HAP-1 (cell line): ENCODE data around the gene ATF3.

ENCODE experiments used
- DNase-seq, 2 experiments: peaks; one replicate each; pipeline ENCODE4 v3.0.0-alpha.2; 2016 to 2020; ENCODE audit warnings: low spot score in 2 of 2
- H3K27me3 ChIP-seq: fragments of 250-450 bp; sonication (Bioruptor Pico); 2 replicates; pipeline ENCODE4 v1.5.1; 2020; ENCODE audit warnings: low read depth, mild to moderate bottlenecking, moderate library complexity
- H3K36me3 ChIP-seq: fragments of 250-450 bp; sonication (Bioruptor Pico); replicated peaks from 2 replicates; pipeline ENCODE4 v1.5.1; 2020; ENCODE audit warnings: mild to moderate bottlenecking
- H3K4me1 ChIP-seq: fragments of 250-450 bp; sonication (Bioruptor Pico); 2 replicates; pipeline ENCODE4 v1.5.1; 2020; ENCODE audit warnings: mild to moderate bottlenecking
- H3K4me3 ChIP-seq: fragments of 250-450 bp; sonication (Bioruptor Pico); 2 replicates; pipeline ENCODE4 v1.5.1; 2020; ENCODE audit warnings: mild to moderate bottlenecking, moderate library complexity
- H3K9me3 ChIP-seq: fragments of 250-450 bp; sonication (Bioruptor Pico); 2 replicates; pipeline ENCODE4 v1.5.1; 2020; ENCODE audit warnings: mild to moderate bottlenecking, moderate library complexity
- in situ Hi-C: fragments of 300-500 bp; cut with MboI; formaldehyde crosslinking; loops from 3 replicates; pipeline ENCODE4 v1.14.3; 2020; ENCODE audit warnings: low sequenced_read_pairs, inconsistent platforms, mixed read lengths

ATF3 gene

DNA sequence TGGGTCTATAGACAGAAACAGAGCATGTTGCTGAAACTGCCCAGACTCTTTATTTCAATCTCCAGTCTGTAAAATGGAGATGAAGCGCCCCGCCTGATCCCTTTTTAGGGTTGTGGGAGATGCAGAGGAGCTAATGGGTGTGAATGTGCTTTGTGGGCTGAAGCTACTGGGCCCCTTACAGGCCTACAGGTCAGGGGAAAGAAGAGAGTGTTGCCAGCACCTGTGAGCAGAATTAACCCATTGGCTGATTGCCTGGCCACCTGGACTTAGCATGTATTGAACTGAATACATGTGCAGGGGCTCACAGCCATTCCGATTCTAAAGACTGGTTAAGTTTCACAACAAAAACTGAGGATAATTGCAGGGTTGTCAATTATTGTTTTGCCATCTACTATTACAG lies 13.9 kb upstream of the ATF3 start:
- H3K36me3 ChIP-seq: no peaks in the 10 kb centered on the region
- DNase-seq: no peak
- H3K4me1 ChIP-seq: peaks cover 5% of the 10 kb centered on the region
- no peaks in the 10 kb centered on the region for H3K9me3 ChIP-seq
- no peak overlapping the region for H3K4me3 ChIP-seq
- in situ Hi-C loops: no loop called here
- H3K27me3 ChIP-seq: peaks cover 3% of the 10 kb centered on the region; the same call in 1 of the 2 replicates

DNA sequence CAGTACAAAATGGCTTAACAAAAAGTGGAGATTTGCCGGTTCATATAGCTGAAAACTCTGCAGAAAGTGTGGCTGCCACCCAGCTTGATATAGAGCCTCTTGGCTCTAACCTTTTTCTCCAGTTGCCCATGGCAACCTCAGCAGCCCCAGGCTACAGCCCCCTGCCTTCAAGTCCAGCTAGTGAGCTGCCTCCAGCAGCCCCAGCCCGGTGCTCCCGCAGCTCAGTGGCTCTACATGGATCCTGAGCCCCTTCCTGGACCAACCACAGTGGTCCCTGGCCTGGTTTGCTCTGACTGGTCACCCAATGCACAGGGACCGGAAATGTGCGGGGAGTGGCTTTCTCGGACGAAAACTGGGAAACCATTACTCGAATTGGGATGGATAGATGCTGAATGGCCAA lies 13.3 kb upstream of the ATF3 start:
- Histone ChIP-seq H3K4me1 (peaks cover 5% of the 10 kb centered on the region), H3K27me3 (peaks cover 8% of the 10 kb centered on the region), H3K36me3 (no peaks in the 10 kb centered on the region), H3K4me3 (no peak overlapping the region), H3K9me3 (no peaks in the 10 kb centered on the region)
- in situ Hi-C loops: no loop called here
- DNase-seq: no peak

DNA sequence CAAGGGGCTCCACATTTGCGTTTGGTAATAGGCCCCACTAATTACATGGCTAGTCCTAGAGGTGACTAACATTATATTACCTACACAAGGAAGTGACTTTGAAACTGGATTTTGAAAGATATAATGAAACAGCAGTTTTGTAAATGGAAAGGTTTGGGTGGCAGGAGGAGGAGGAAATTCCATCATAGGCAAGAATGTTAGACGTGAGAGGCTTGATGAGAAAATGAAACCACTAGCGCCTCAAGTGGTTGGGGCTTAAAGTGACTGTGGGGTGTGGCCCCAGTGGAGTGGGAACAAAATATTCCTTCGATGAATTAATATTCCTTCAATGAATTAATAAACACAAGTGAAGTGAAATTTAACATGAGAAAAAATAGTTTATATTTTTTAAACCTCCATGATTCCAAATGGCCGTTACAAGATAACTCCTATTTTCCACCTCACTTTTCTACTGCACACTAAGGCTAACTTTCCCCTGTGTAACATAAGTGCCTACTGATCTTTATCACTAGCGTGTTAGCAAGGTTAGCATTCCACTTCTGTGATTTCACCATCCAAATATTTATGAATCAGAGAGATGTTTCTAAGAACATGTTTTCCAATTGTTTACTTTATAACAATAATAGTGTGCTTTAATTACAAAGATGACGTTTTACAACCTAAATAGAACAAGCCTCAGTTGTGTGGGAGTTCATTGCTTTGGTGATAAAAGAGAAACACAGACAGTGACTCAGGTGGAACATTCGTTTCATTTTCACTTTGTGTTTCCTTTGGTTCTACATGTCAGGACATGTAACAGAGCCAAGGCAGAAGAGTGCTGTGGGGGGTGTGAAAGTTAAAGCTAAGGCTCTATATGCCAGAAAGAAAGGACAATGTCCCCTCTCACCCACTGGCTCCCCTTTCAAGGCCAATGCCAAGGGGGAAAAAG lies 12.5 kb upstream of the ATF3 start:
- Histone ChIP-seq H3K9me3 (no peaks in the 10 kb centered on the region), H3K4me1 (peaks cover 5% of the 10 kb centered on the region), H3K4me3 (no peak overlapping the region), H3K27me3 (peaks cover 13% of the 10 kb centered on the region), H3K36me3 (no peaks in the 10 kb centered on the region)
- in situ Hi-C loops: no loop called here
- DNase-seq: peak; percentile 27 to 55

DNA sequence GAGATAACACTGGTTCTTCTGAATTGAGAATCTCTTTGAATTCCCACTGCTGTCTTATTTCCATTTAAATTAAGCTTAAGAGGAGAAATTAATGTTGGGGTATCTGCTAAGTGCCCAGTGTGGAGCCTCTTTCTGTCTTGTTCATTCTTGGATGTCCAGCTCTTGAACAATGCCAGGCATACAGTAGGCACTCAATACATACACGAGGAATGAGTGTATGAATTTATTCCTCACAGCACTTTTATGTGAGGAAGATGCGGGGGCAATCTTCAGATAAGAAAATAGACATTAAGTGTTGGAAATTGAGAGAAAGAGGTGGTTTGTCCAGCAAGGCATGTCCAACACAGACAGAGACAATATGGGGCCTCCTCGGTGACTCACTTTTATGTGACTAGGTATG lies 11.8 kb upstream of the ATF3 start:
- in situ Hi-C loops: no loop called here
- DNase-seq: no peak
- no peaks in the 10 kb centered on the region for H3K9me3 ChIP-seq
- no peaks in the 10 kb centered on the region for H3K36me3 ChIP-seq
- H3K4me3 ChIP-seq: no peak overlapping the region
- H3K4me1 ChIP-seq: peaks cover 5% of the 10 kb centered on the region
- H3K27me3 ChIP-seq: peaks cover 21% of the 10 kb centered on the region

DNA sequence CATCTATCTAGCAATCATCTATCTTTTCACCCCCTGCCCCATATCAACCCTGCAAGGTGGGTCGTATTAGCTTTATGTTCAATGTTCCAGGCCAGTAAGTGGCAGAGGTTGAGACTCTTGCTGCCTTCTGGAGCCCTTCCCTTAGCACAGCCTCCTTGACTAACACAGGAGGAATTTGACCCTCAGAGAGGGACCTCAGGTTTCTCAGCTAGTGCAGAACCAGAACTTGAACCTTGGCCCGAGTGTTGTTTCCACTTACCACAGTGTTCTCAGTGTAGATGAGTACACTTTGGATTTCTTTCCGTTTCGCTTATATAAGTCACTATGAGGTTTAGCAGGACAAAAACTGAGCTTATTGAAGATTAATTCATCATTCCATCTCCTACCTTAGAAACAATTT lies 11.1 kb upstream of the ATF3 start:
- DNase-seq: no peak
- Histone ChIP-seq H3K4me1 (peaks cover 5% of the 10 kb centered on the region), H3K36me3 (no peaks in the 10 kb centered on the region), H3K4me3 (no peak overlapping the region), H3K27me3 (peaks cover 28% of the 10 kb centered on the region), H3K9me3 (no peaks in the 10 kb centered on the region)
- in situ Hi-C loops: no loop called here

DNA sequence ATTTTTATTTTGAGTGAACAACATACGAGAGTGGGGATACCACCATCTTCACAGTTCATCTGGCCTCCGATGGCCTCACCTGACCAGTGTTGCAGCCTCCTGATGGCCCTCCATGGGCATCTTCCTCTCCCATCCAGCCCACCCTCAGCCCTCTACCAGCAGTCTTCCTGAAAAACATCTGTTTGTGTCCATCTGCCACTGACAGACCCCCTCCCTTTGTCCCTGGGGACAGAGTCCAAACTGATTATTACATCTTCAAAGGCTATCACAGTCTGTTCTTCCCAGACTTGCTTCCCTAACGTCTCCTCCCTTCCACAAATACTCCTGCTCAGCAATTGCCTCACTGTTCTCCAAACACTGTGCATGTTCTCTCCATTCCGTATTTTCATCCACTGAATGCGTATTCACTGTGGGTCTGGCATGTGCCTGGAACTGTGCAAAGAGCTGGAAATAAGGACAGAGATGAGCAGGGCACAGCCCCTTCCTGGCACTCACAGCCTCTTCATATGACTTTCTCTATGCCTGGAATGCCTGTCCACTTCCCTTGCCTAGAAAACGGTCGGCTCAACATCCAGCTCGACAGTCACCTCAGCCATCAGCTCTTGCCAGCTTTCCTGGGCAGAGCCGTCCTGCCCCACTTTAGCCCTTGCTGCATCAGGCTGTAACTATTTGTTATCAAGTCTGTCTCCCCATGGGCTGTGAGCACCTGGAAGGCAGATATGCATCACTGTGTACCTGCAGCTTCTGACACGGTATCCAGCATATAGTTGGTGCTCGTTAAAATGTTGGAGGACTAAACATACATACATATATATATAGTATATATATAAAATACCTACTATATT lies 8.3 kb upstream of the ATF3 start:
- Histone ChIP-seq H3K9me3 (no peaks in the 10 kb centered on the region), H3K36me3 (no peaks in the 10 kb centered on the region), H3K4me1 (peaks cover 7% of the 10 kb centered on the region), H3K27me3 (peaks cover 51% of the 10 kb centered on the region), H3K4me3 (no peak overlapping the region)
- in situ Hi-C loops: no loop called here
- no peak for DNase-seq

DNA sequence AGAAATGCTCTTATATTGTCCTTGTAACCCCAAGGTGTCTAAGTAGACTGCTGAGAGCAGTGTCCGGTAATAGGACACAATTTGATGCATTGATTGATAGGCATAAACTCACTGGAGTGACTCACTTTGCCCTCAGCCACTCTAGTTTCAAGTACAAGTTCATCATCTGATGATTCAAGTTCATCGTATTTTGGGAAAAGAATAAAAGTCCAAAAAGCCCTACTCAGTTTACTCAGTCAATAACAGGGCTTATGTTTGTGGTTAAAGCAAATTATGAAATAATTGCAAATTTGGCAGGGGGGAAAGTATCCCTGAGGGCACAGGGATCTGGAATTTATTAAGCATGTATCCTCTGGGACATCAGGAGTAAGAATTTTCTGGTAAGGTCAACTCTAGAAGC lies 7.6 kb upstream of the ATF3 start:
- Histone ChIP-seq H3K4me3 (no peak overlapping the region), H3K27me3 (peaks cover 51% of the 10 kb centered on the region), H3K36me3 (no peaks in the 10 kb centered on the region), H3K9me3 (no peaks in the 10 kb centered on the region), H3K4me1 (peaks cover 14% of the 10 kb centered on the region)
- in situ Hi-C loops: no loop called here
- DNase-seq: no peak

DNA sequence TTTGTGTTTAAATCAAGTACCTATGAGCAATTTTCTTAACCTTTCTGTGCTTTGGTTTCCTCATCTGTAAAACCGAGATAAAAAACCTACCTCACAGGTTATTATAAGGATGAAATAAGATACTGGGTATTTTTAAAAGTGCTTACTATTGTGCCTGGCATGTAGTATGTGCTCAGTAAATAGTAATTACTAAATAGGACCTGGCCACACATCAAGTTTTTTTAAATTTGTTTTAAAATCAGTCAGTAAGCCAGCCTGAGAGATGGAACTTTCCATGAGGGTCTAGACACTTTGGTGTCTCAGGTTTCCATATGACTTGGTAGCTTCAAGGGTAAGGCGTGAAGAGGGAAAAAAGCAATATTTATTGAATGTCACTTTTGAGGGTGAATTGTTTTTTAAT lies 7.0 kb upstream of the ATF3 start:
- Histone ChIP-seq H3K9me3 (no peaks in the 10 kb centered on the region), H3K4me1 (peaks cover 15% of the 10 kb centered on the region), H3K4me3 (no peak overlapping the region), H3K36me3 (no peaks in the 10 kb centered on the region), H3K27me3 (peaks cover 51% of the 10 kb centered on the region)
- in situ Hi-C loops: no loop called here
- no peak for DNase-seq

DNA sequence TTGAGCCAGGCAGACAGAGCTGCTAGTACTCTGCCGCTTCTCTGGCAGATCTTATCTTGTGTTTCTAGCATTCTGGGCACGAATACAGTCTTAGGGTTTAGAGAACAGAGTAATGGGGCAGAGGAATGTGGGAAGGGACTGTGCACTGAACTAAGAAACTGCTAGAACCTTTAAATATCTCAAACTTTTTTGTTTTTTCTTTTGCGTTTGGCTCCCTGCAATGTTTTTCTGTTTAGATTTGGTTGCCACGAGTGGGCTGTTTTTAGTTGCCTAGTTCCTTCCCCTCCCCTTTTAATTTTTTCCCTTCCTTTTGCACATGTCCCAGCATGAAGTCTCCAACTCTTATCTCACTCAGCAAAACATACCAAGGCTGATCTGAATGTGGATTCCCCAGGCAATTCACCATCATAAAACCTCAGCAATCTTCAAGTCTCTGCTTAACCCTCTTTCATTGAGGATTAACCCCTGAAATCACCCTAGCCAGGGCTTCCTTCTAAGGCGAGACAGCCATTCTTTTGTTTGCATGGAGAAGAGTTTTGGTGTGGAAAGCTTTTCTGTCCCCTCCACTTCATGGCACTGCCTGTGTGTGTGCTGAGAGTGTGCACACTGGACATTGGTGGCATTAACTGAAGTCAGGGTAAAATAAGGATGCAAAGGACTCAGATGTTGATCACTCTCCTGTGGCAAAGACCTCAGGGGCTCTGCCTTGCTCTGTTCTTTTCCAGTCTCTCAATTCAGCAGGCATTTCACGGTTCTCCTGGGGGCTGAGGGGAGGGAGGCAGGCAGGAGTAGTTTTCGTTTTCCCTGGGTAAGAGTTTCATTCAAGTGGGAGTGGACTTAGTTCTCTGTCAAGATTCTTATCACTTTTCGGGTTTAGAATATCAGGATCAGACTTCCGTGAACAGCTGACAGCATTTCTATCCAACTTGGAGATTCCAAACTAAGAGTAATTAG lies 2.8 kb upstream of the ATF3 start:
- Histone ChIP-seq H3K9me3 (no peaks in the 10 kb centered on the region), H3K36me3 (no peaks in the 10 kb centered on the region), H3K27me3 (peaks cover 41% of the 10 kb centered on the region), H3K4me3 (no peak overlapping the region), H3K4me1 (peaks cover 33% of the 10 kb centered on the region)
- DNase-seq: peak; percentile 36 to 46
- in situ Hi-C loops: no loop called here

DNA sequence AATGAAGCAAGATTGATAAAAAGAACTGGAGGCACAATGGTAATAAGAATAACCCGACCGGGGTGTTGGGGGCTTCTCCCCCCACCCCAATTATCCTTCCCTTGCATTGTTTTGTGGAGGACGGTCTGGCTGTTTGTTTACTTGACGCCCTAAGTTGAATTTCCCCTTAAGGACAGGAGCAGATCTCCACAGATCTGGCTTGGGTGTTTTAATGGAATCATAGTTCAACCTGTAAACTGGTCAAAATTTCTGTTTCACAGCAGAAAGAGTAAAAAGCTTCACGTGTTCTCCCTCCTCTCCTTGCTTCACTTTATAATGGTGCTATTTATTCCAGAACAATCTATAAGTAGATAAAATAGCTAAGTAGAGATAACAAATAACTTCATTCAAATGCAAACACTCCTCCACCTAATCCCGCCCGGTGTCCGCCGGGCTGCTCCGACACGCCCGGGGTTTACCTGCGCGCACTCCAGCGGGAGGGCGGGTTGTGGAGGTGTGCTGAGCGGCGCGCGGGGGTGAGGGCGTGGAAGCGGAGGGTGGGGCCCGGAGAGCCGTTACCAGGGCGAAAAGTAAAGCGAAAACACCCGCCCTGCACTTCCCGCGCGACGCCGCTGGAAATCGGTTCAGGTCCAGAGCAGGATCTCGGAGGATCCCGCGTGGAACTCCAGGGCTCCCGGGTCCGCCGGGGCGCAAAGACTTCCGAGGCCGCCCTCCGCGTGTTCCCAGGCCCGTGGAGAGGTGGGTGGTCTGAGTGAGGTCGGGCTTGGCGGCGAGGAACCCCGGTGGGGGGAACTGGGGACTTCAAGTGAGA lies 2.0 kb upstream of the ATF3 start:
- peak; percentile 63 for DNase-seq

DNA sequence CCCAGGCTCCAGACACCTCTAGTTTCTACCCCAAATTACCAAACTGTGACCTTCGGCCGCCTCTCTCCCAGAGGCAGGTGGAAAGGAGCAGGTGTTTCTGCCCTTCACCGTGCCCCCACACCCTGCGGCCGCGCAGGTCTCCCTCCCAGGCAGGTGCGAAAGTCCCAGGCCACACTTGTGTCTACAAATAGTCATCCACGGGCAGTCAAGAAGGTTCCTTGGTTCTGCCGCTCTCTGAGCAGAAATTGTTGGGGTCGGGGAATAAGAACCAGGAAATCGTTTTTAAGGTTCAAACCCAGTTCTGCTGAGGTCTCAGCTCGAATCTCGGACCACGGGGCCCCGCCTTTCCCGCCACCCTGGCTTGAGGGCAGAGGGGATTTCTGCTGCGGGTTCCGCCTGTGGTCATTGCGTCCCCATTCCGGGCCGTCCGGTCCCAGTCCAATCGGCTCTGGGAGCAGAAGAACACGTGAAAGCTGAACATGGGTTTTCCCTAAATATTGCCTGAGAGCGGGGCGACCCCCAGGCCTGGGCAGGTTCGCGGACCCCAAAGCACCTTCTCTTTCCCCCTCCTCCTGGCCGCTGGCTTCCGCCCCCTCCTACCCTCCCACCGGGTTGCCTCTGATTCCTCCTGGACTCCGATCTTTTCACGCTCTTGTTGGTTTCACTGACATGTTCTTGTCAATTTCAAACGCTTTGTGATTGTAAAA lies 1.2 kb upstream of the ATF3 start:
- in situ Hi-C loops: no loop called here

More for the DNA sequence above, 2.0 kb upstream of the ATF3 start:
- Histone ChIP-seq H3K4me3 (peak overlapping the region; percentile 76), H3K9me3 (no peaks in the 10 kb centered on the region), H3K27me3 (peaks cover 32% of the 10 kb centered on the region), H3K36me3 (no peaks in the 10 kb centered on the region), H3K4me1 (peaks cover 42% of the 10 kb centered on the region)
- in situ Hi-C loops: no loop called here

DNA sequence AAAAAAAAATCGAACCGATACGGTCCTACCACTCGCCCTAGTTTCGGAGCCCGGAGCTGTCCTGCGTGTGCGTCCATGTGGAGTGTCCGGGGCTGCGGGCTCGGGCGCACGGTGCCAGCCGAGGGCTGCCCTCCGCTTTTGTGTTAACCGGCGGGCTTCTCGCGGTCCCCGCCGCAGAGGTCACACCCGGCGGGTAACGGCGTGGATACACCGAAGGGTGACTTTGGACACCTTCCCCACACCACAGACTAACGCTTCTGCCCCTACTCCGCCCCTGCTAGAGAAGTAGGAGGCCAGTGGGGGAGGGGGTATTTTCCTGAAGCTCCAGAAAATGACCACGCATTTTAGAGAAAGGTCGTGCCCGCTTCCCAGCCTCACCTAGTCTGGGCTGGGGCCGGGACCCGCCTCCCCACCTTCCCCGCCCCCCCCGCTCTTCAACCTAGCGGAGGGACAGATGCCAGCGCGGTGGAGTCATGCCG lies 609 bp upstream of the ATF3 start:
- DNase-seq: no peak
- Histone ChIP-seq H3K27me3 (peaks cover 18% of the 10 kb centered on the region), H3K36me3 (no peaks in the 10 kb centered on the region), H3K9me3 (no peaks in the 10 kb centered on the region), H3K4me1 (peaks cover 56% of the 10 kb centered on the region), H3K4me3 (peak overlapping the region; percentile 76)
- in situ Hi-C loops: no loop called here

More for the DNA sequence above, 1.2 kb upstream of the ATF3 start:
- Histone ChIP-seq H3K4me1 (peaks cover 50% of the 10 kb centered on the region), H3K9me3 (no peaks in the 10 kb centered on the region), H3K27me3 (peaks cover 24% of the 10 kb centered on the region), H3K36me3 (no peaks in the 10 kb centered on the region), H3K4me3 (peak overlapping the region; percentile 76)
- peak in 1 of 2 experiments; percentile 48 for DNase-seq
